Tibial nerve (tissue), 4 donors: ENCODE results near the gene PGGHG.

ENCODE experiments used
- EP300 ChIP-seq, 2 donors: sonication (generic); formaldehyde crosslinking; IDR thresholded peaks; one replicate each; pipeline ENCODE4 v1.6.1; 2017; ENCODE audit warnings: antibody characterized with exemption in 2 of 2, mild to moderate bottlenecking in 1 of 2
- TF ChIP-seq, protein P1 (sequence below), 5 experiments: fragments of 200-600 bp in 3 of 5; fragments of 450-650 bp in 2 of 5; sonication (generic) in 3 of 5; IDR thresholded peaks; one replicate each; pipeline ENCODE4 v1.5.1; 2016 to 2019; ENCODE audit warnings: antibody characterized with exemption in 5 of 5, mild to moderate bottlenecking in 3 of 5, moderate library complexity in 2 of 5

DNA sequence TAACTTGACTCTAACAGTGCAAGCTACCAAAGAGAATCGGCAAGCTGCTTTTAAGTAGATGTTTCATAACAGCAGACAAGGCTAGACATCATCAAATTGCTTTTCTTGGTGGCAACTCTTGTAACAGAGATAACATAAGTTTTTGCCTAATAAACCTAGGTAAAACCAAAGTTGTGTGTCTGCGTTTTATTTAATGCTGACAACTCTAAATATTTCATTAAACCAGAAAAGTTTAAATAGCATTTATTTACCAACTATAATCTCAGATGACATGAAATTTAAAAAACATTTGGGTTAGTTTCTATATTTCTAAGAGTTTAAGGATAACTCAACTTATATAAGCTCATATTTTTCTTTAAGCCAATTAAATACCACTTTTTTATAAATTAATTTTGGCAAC lies 51.0 kb downstream of the PGGHG start:
- TF ChIP-seq, protein P1, sequence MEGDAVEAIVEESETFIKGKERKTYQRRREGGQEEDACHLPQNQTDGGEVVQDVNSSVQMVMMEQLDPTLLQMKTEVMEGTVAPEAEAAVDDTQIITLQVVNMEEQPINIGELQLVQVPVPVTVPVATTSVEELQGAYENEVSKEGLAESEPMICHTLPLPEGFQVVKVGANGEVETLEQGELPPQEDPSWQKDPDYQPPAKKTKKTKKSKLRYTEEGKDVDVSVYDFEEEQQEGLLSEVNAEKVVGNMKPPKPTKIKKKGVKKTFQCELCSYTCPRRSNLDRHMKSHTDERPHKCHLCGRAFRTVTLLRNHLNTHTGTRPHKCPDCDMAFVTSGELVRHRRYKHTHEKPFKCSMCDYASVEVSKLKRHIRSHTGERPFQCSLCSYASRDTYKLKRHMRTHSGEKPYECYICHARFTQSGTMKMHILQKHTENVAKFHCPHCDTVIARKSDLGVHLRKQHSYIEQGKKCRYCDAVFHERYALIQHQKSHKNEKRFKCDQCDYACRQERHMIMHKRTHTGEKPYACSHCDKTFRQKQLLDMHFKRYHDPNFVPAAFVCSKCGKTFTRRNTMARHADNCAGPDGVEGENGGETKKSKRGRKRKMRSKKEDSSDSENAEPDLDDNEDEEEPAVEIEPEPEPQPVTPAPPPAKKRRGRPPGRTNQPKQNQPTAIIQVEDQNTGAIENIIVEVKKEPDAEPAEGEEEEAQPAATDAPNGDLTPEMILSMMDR (IDR thresholded peaks at IDR 0.05): no peak
- TF ChIP-seq EP300 (IDR thresholded peaks at IDR 0.05): no peak
